LNCaP clone FGC (cell line): ENCODE measurements around the gene CEP164.
"Not testable (repeated sequence)": the region's sequence is repeated elsewhere in the genome, so short reads cannot be mapped to it uniquely, and the experiment has no call there.

ENCODE experiments used
- DNase-seq: peaks from one replicate; pipeline ENCODE4 v3.0.0-alpha.2; 2011; ENCODE audit warnings: low read depth
- H3K4me3 ChIP-seq: 2 replicates; pipeline ENCODE4 v1.5.1; 2011; ENCODE audit warnings: mild to moderate bottlenecking, low read depth, low read length, control low read depth
- TF ChIP-seq, protein P1 (sequence below): IDR thresholded peaks from 2 replicates; pipeline ENCODE4 v1.5.1; 2012; ENCODE audit warnings: mild to moderate bottlenecking; ENCODE audit not compliant: control insufficient read depth, insufficient read depth; ENCODE audit errors: extremely low read depth

CEP164 gene

DNA sequence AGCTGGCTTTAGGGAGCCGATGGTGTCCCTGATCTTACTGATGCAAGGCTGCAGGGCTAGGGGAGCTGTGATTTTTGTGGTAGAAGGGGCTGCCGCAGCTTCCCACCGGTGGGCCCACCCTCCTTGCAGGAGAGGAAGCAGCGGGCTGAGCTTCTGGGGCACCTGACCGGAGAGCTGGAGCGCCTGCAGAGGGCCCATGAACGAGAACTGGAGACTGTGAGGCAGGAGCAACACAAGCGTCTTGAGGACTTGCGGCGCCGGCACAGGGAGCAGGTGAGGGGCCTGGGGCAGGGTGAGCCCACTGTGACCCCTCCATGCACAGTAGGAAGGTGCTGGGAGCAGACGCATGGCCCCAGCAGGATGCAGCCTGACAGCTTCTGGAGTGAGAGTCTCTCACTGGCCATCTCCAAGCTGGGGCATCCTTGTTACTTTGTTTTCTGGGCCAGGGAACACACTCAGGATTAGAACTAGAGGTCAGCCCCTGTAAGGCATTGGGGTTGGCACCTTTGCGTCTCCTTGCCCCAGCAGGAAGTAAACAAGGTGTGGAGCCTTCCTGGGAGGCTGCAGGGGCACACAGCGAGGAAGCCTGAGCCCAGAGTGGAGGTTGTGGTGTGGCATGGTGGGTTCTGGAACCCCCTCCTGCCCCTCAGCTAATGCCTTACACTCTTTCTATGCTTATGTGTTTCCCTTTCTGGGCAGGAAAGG lies 66.7 kb downstream of the CEP164 start:
- no peak for DNase-seq
- TF ChIP-seq, protein P1, sequence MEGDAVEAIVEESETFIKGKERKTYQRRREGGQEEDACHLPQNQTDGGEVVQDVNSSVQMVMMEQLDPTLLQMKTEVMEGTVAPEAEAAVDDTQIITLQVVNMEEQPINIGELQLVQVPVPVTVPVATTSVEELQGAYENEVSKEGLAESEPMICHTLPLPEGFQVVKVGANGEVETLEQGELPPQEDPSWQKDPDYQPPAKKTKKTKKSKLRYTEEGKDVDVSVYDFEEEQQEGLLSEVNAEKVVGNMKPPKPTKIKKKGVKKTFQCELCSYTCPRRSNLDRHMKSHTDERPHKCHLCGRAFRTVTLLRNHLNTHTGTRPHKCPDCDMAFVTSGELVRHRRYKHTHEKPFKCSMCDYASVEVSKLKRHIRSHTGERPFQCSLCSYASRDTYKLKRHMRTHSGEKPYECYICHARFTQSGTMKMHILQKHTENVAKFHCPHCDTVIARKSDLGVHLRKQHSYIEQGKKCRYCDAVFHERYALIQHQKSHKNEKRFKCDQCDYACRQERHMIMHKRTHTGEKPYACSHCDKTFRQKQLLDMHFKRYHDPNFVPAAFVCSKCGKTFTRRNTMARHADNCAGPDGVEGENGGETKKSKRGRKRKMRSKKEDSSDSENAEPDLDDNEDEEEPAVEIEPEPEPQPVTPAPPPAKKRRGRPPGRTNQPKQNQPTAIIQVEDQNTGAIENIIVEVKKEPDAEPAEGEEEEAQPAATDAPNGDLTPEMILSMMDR, result no peak
- H3K4me3 ChIP-seq, result no peak overlapping the region

DNA sequence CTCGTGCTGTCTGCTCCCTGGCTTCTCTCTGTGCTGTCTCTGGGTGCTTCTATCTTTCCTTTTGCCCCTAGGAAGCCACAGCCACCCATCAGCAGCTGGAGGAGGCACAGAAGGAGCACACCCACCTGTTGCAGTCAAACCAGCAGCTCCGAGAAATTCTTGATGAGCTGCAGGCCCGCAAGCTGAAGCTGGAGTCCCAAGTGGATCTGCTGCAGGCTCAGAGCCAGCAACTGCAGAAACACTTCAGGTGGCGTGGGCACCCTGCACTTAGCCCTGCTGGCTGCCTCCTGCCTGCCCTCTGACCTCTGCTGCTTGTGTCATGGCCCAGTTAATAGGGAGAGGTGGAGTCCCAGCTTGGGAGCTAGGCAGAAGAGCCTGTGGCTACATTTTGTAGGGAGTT lies 67.8 kb downstream of the CEP164 start:
- DNase-seq, result no peak
- TF ChIP-seq, protein P1, result no peak
- H3K4me3 ChIP-seq, result no peak overlapping the region

DNA sequence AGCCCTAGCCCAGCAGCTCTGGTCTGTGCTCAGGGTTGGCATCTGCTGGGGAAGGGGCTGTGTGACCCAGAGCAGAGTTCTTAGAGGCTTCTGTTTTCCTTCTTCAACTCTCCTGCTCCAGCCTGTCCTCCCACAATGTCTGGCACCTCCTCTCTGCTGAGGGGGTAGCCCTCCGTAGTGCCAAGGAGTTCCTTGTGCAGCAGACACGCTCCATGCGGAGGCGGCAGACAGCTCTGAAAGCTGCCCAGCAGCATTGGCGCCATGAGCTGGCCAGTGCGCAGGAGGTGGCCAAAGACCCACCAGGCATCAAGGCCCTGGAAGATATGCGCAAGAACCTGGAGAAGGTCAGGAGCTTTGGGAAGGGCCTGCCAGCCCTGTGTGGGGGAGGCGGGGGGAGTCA lies 69.3 kb downstream of the CEP164 start:
- no peak overlapping the region for H3K4me3 ChIP-seq
- no peak for DNase-seq
- TF ChIP-seq, protein P1, result no peak

DNA sequence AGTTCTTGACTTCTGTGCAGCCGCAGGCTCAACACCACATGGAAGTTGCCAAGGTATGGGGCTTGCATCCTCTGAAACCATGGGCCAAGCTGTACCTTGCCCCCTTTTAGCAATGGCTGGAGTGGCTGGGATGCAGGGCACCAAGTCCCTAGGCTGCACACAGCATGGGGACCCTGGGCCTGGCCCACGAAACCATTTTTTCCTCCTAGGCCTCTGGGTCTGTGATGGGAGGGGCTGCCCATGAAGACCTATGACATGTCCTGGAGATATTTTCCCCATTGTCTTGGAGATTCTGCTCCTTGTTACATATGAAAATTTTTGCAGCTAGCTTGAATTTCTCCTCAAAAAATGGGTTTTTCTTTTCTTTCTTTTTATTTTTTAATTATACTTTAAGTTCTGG lies 71.0 kb downstream of the CEP164 start:
- not testable (repeated sequence) for H3K4me3 ChIP-seq, DNase-seq

GRCh38 chr11:117399100-117399840 lies 71.6 kb downstream of the CEP164 start:
- DNase-seq, H3K4me3 ChIP-seq: not testable (repeated sequence)

DNA sequence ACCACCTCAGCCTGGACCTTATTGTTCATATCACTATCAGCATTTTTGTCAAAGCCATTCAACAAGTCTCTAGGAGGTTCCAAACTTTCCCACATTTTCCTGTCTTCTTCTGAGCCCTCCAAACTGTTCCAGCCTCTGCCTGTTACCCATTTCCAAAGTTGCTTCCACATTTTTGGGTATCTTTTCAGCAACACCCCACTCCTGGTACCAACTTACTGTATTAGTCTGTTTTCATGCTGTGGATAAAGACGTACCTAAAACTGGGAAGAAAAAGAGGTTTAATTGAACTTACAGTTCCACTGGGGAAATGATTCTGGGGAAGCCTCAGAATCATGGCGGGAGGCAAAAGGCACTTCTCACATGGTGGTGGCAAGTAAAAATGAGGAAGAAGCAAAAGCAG lies 78.2 kb downstream of the CEP164 start:
- not testable (repeated sequence) for H3K4me3 ChIP-seq, DNase-seq

DNA sequence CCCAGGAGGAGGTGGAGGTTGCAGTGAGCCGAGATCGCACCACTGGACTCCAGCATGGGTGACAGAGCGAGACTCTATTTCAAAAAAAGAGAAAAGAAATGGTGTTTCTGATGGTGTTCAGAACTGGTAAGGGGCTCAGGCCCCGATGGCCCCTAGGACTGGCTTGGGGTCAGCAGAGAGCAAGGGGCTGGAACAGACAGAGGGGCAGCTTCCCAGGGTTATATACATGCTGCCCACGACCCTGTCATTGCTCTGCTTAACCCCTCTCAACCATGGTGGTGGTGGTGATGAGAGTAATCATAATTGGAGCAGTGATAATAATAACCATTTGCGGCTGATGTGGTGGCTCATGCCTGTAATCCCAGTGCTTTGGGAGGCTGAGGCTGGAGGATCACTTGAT lies 79.4 kb downstream of the CEP164 start:
- DNase-seq, result no peak
- no peak overlapping the region for H3K4me3 ChIP-seq
- TF ChIP-seq, protein P1, result no peak

DNA sequence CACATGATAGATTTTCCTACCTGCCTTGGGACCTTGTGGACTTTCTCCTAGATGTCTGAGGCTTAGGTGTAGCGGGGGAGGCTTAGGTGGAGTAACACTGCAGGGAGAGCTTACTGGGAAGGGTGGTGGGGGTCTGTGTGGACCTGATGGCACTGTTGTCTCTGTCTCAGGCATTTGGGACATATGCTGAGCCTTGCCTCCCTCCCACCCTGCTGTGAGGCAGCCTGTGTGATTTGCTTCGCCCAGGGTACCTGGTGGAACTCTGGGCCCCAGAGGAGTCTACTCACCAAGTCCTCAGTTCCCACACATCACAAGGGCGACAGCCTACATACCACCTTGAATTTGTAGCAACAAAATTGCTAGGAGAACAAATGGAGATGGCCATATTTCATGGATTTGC lies 80.7 kb downstream of the CEP164 start:
- no peak overlapping the region for H3K4me3 ChIP-seq
- no peak for DNase-seq
- TF ChIP-seq, protein P1, result no peak
